Hepatocyte (in vitro differentiated cells): ENCODE data around the gene ANKS1B. TPM values are rescaled to one million over a fixed set of nuclear protein-coding genes. Genes with fewer than 3 reads are reported as not detected.

Experiments used
- DNase-seq: peaks from one replicate; pipeline ENCODE4 v3.0.0-alpha.2; 2016; ENCODE audit warnings: low spot score
- H2AFZ ChIP-seq: fragments of 200-600 bp; sonication (generic); 2 replicates; pipeline ENCODE4 v1.6.0; 2016; ENCODE audit warnings: antibody characterized with exemption, mild to moderate bottlenecking
- H3K27ac ChIP-seq: fragments of 200-600 bp; sonication (generic); 2 replicates; pipeline ENCODE4 v1.5.1; 2016; ENCODE audit warnings: mild to moderate bottlenecking
- H3K27me3 ChIP-seq: fragments of 200-600 bp; sonication (generic); 2 replicates; pipeline ENCODE4 v1.6.1; 2016
- H3K36me3 ChIP-seq: fragments of 200-600 bp; sonication (generic); replicated peaks from 2 replicates; pipeline ENCODE4 v1.5.1; 2016; ENCODE audit warnings: low read depth; ENCODE audit not compliant: insufficient read depth
- H3K4me1 ChIP-seq: fragments of 200-600 bp; sonication (generic); 2 replicates; pipeline ENCODE4 v1.5.1; 2016; ENCODE audit warnings: mild to moderate bottlenecking, moderate library complexity; ENCODE audit not compliant: insufficient read depth
- H3K4me2 ChIP-seq: fragments of 200-600 bp; sonication (generic); 2 replicates; pipeline ENCODE4 v1.6.0; 2016
- H3K4me3 ChIP-seq: fragments of 200-600 bp; sonication (generic); 2 replicates; pipeline ENCODE4 v1.5.1; 2016; ENCODE audit warnings: mild to moderate bottlenecking
- H3K79me2 ChIP-seq: fragments of 200-600 bp; sonication (generic); 2 replicates; pipeline ENCODE4 v1.6.0; 2017; ENCODE audit warnings: mild to moderate bottlenecking
- H3K9me2 ChIP-seq: fragments of 200-600 bp; sonication (generic); replicated peaks from 2 replicates; pipeline ENCODE4 v1.6.0; 2017; ENCODE audit warnings: mild to moderate bottlenecking; ENCODE audit not compliant: insufficient read depth
- H3K9me3 ChIP-seq: fragments of 200-600 bp; sonication (generic); 2 replicates; pipeline ENCODE4 v1.5.1; 2016; ENCODE audit warnings: low read depth, mild to moderate bottlenecking
- H4K20me1 ChIP-seq: fragments of 200-600 bp; sonication (generic); 2 replicates; pipeline ENCODE4 v1.6.0; 2016; ENCODE audit warnings: mild to moderate bottlenecking; ENCODE audit not compliant: insufficient read depth, poor library complexity, severe bottlenecking
- CTCF ChIP-seq: fragments of 200-600 bp; sonication (generic); IDR thresholded peaks from 2 replicates; pipeline ENCODE4 v1.5.1; 2016; ENCODE audit warnings: antibody characterized with exemption, mild to moderate bottlenecking; ENCODE audit not compliant: poor library complexity
- EZH2 ChIP-seq: fragments of 200-600 bp; sonication (generic); IDR thresholded peaks from 2 replicates; pipeline ENCODE4 v1.6.1; 2016; ENCODE audit warnings: antibody characterized with exemption, mild to moderate bottlenecking, borderline replicate concordance
- EZH2phosphoT487 ChIP-seq: fragments of 200-600 bp; sonication (generic); IDR thresholded peaks from one replicate; pipeline ENCODE4 v1.6.1; 2018; ENCODE audit warnings: antibody characterized with exemption, mild to moderate bottlenecking, low read depth, moderate library complexity; ENCODE audit not compliant: unreplicated experiment, severe bottlenecking
- WGBS: methylation state at CpG from one replicate; pipeline ENCODE4 v1.1.6; 2016; ENCODE audit warnings: low lambda C conversion rate; ENCODE audit errors: missing lambda C conversion rate; 5-methylcytosine and 5-hydroxymethylcytosine counted together
- polyA plus RNA-seq: library from polyadenylated mRNA; unstranded; fragments of >200 nt; fragmentation: Nextera tagmentation; extraction: Ambion mirVana; gene quantifications from 2 replicates; pipeline ENCODE4 v1.2.1, GENCODE V29; 2016
- total RNA-seq: library from RNA; depleted of rRNA; stranded (reverse); fragments of >200 nt; gene quantifications from 2 replicates; pipeline ENCODE4 v1.2.3, GENCODE V29; 2014

The ANKS1B gene
- total and polyA plus RNA-seq, 2 experiments from 2014 or later, result 1.6 to 2.2 TPM

- Histone ChIP-seq H3K4me1 (no peaks in the 10 kb centered on the region), H2AFZ (no peak overlapping the region), H3K27ac (no peak overlapping the region), H4K20me1 (no peaks in the 10 kb centered on the region), H3K4me2 (no peak overlapping the region), H3K36me3 (no peaks in the 10 kb centered on the region), H3K79me2 (no peaks in the 10 kb centered on the region), H3K4me3 (no peak overlapping the region), H3K27me3 (no peaks in the 10 kb centered on the region), H3K9me2 (no peaks in the 10 kb centered on the region), H3K9me3 (no peaks in the 10 kb centered on the region)
- whole genome bisulfite sequencing, result 72% methylated on average over 3 of the region's 3 CpGs
- TF ChIP-seq EZH2, result no peak
- DNase-seq, result no peak
These were observed 792.2 kb downstream of the ANKS1B start for GRCh38 chr12:99192489-99192888.

GRCh38 chr12:99176871-99177270 is 807.9 kb downstream of the ANKS1B start:
- no peaks in the 10 kb centered on the region for H3K36me3 ChIP-seq
- no peak overlapping the region for H3K4me2 ChIP-seq
- no peaks in the 10 kb centered on the region for H3K4me1 ChIP-seq
- no peaks in the 10 kb centered on the region for H3K27me3 ChIP-seq
- WGBS, result 89% methylated on average over 4 of the region's 4 CpGs
- TF ChIP-seq EZH2phosphoT487, result no peak
- no peak for TF ChIP-seq CTCF
- no peak for TF ChIP-seq EZH2
- no peak overlapping the region for H2AFZ ChIP-seq
- H3K27ac ChIP-seq, result no peak overlapping the region
- H3K4me3 ChIP-seq, result no peak overlapping the region
- H4K20me1 ChIP-seq, result no peaks in the 10 kb centered on the region
- H3K79me2 ChIP-seq, result no peaks in the 10 kb centered on the region
- no peak for DNase-seq
- H3K9me3 ChIP-seq, result no peaks in the 10 kb centered on the region
- no peaks in the 10 kb centered on the region for H3K9me2 ChIP-seq

GRCh38 chr12:99170461-99170860 is 814.3 kb downstream of the ANKS1B start:
- no peak overlapping the region for H3K4me3 ChIP-seq

GRCh38 chr12:99170037-99170436 is 814.7 kb downstream of the ANKS1B start:
- Histone ChIP-seq H3K27me3 (no peaks in the 10 kb centered on the region), H4K20me1 (no peaks in the 10 kb centered on the region), H3K36me3 (no peaks in the 10 kb centered on the region), H3K4me3 (no peak overlapping the region), H2AFZ (no peak overlapping the region), H3K9me2 (no peaks in the 10 kb centered on the region), H3K27ac (no peak overlapping the region), H3K4me1 (no peaks in the 10 kb centered on the region), H3K9me3 (no peaks in the 10 kb centered on the region), H3K79me2 (no peaks in the 10 kb centered on the region), H3K4me2 (no peak overlapping the region)
- no peak for DNase-seq
- WGBS, result 83% methylated on average over 2 of the region's 2 CpGs
- TF ChIP-seq EZH2 (no peak), CTCF (no peak), EZH2phosphoT487 (no peak)

More at GRCh38 chr12:99170461-99170860, 814.3 kb downstream of the ANKS1B start:
- no peaks in the 10 kb centered on the region for H3K36me3 ChIP-seq
- no peak overlapping the region for H2AFZ ChIP-seq
- no peaks in the 10 kb centered on the region for H3K4me1 ChIP-seq
- no peak overlapping the region for H3K4me2 ChIP-seq
- WGBS, result 82% methylated on average over 5 of the region's 5 CpGs
- H3K27ac ChIP-seq, result no peak overlapping the region
- H3K9me3 ChIP-seq, result no peaks in the 10 kb centered on the region
- no peaks in the 10 kb centered on the region for H3K9me2 ChIP-seq
- no peaks in the 10 kb centered on the region for H3K79me2 ChIP-seq
- DNase-seq, result no peak
- no peaks in the 10 kb centered on the region for H3K27me3 ChIP-seq
- H4K20me1 ChIP-seq, result no peaks in the 10 kb centered on the region
- TF ChIP-seq EZH2, result no peak
- TF ChIP-seq EZH2phosphoT487, result no peak
- TF ChIP-seq CTCF, result no peak
